ENCODE data around the gene UBE2N.

The UBE2N gene

GRCh38 chr12:93441617-93442410 is at the start of gene UBE2N:
Gene UBE2N (minus strand): TSS chr12:93441947. CDS start chr12:93441884, 63 bp downstream.
- no peaks in the 10 kb centered on the region for H3K9me3 ChIP-seq (ENCODE audit: control insufficient read depth, low read depth, low read length)
- H3K27ac ChIP-seq (ENCODE audit: low read length) = peak within 1 kb of the TSS; percentile 86
- H3K36me3 ChIP-seq (ENCODE audit: control insufficient read depth, low read depth, low read length) = no peaks in the 10 kb centered on the region
- H3K27me3 ChIP-seq (ENCODE audit: control insufficient read depth, insufficient read depth, low read length) = no peaks in the 10 kb centered on the region
- peak within 1 kb of the TSS; percentile 87 for H3K9ac ChIP-seq (ENCODE audit: low read length)
- peak within 1 kb of the TSS; percentile 88 for H3K4me3 ChIP-seq (ENCODE audit: low read length)
- H3K4me1 ChIP-seq (ENCODE audit: control insufficient read depth, low read depth, low read length) = peaks cover 18% of the 10 kb centered on the region

GRCh38 chr12:93484315-93484981 is 42.7 kb upstream of the UBE2N start:
- H3K9ac ChIP-seq (ENCODE audit: low read length) = no peak overlapping the region
- H3K4me3 ChIP-seq (ENCODE audit: low read length) = no peak overlapping the region
- H3K4me1 ChIP-seq (ENCODE audit: control insufficient read depth, low read depth, low read length) = no peaks in the 10 kb centered on the region
- no peaks in the 10 kb centered on the region for H3K27me3 ChIP-seq (ENCODE audit: control insufficient read depth, insufficient read depth, low read length)
- no peak overlapping the region for H3K27ac ChIP-seq (ENCODE audit: low read length)
- H3K9me3 ChIP-seq (ENCODE audit: control insufficient read depth, low read depth, low read length) = no peaks in the 10 kb centered on the region
- peaks cover 82% of the 10 kb centered on the region for H3K36me3 ChIP-seq (ENCODE audit: control insufficient read depth, low read depth, low read length)

GRCh38 chr12:93483151-93483807 is 41.5 kb upstream of the UBE2N start:
- H3K36me3 ChIP-seq (ENCODE audit: control insufficient read depth, low read depth, low read length) = peaks cover 80% of the 10 kb centered on the region
- H3K4me1 ChIP-seq (ENCODE audit: control insufficient read depth, low read depth, low read length) = no peaks in the 10 kb centered on the region
- no peak overlapping the region for H3K27ac ChIP-seq (ENCODE audit: low read length)
- H3K9ac ChIP-seq (ENCODE audit: low read length) = no peak overlapping the region
- no peak overlapping the region for H3K4me3 ChIP-seq (ENCODE audit: low read length)
- no peaks in the 10 kb centered on the region for H3K27me3 ChIP-seq (ENCODE audit: control insufficient read depth, insufficient read depth, low read length)
- no peaks in the 10 kb centered on the region for H3K9me3 ChIP-seq (ENCODE audit: control insufficient read depth, low read depth, low read length)

GRCh38 chr12:93482721-93483120 is 41.0 kb upstream of the UBE2N start:
- H3K27ac ChIP-seq (ENCODE audit: low read length) = no peak overlapping the region
- H3K9me3 ChIP-seq (ENCODE audit: control insufficient read depth, low read depth, low read length) = no peaks in the 10 kb centered on the region
- peaks cover 80% of the 10 kb centered on the region for H3K36me3 ChIP-seq (ENCODE audit: control insufficient read depth, low read depth, low read length)
- no peak overlapping the region for H3K4me3 ChIP-seq (ENCODE audit: low read length)
- H3K4me1 ChIP-seq (ENCODE audit: control insufficient read depth, low read depth, low read length) = no peaks in the 10 kb centered on the region
- H3K27me3 ChIP-seq (ENCODE audit: control insufficient read depth, insufficient read depth, low read length) = no peaks in the 10 kb centered on the region
- no peak overlapping the region for H3K9ac ChIP-seq (ENCODE audit: low read length)

- Histone ChIP-seq H3K4me1 (ENCODE audit: control insufficient read depth, low read depth, low read length) (no peaks in the 10 kb centered on the region), H3K9ac (ENCODE audit: low read length) (no peak overlapping the region), H3K27me3 (ENCODE audit: control insufficient read depth, insufficient read depth, low read length) (no peaks in the 10 kb centered on the region), H3K27ac (ENCODE audit: low read length) (no peak overlapping the region), H3K9me3 (ENCODE audit: control insufficient read depth, low read depth, low read length) (no peaks in the 10 kb centered on the region), H3K4me3 (ENCODE audit: low read length) (no peak overlapping the region), H3K36me3 (ENCODE audit: control insufficient read depth, low read depth, low read length) (peaks cover 63% of the 10 kb centered on the region)
These were observed 34.8 kb upstream of the UBE2N start for GRCh38 chr12:93476555-93476954.

GRCh38 chr12:93469386-93469785 is 27.6 kb upstream of the UBE2N start:
- peaks cover 6% of the 10 kb centered on the region for H3K4me1 ChIP-seq (ENCODE audit: control insufficient read depth, low read depth, low read length)
- H3K9ac ChIP-seq (ENCODE audit: low read length) = no peak overlapping the region
- H3K27ac ChIP-seq (ENCODE audit: low read length) = no peak overlapping the region
- H3K9me3 ChIP-seq (ENCODE audit: control insufficient read depth, low read depth, low read length) = no peaks in the 10 kb centered on the region
- H3K36me3 ChIP-seq (ENCODE audit: control insufficient read depth, low read depth, low read length) = peaks cover 30% of the 10 kb centered on the region
- H3K27me3 ChIP-seq (ENCODE audit: control insufficient read depth, insufficient read depth, low read length) = no peaks in the 10 kb centered on the region
- no peak overlapping the region for H3K4me3 ChIP-seq (ENCODE audit: low read length)

GRCh38 chr12:93468008-93468371 is 26.2 kb upstream of the UBE2N start:
- Histone ChIP-seq H3K9me3 (ENCODE audit: control insufficient read depth, low read depth, low read length) (no peaks in the 10 kb centered on the region), H3K27me3 (ENCODE audit: control insufficient read depth, insufficient read depth, low read length) (no peaks in the 10 kb centered on the region), H3K4me3 (ENCODE audit: low read length) (peak overlapping the region; percentile 100), H3K4me1 (ENCODE audit: control insufficient read depth, low read depth, low read length) (peaks cover 6% of the 10 kb centered on the region), H3K36me3 (ENCODE audit: control insufficient read depth, low read depth, low read length) (peaks cover 23% of the 10 kb centered on the region), H3K27ac (ENCODE audit: low read length) (peak overlapping the region; percentile 98), H3K9ac (ENCODE audit: low read length) (peak overlapping the region; percentile 99)

GRCh38 chr12:93467351-93468007 is 25.7 kb upstream of the UBE2N start, which contains the start of gene MRPL42:
Gene MRPL42 (plus strand): TSS chr12:93467514. CDS start chr12:93469286, 1,772 bp downstream.
- peak within 1 kb of the TSS; percentile 99 for H3K9ac ChIP-seq (ENCODE audit: low read length)
- H3K4me3 ChIP-seq (ENCODE audit: low read length) = peak within 1 kb of the TSS; percentile 100
- peaks cover 6% of the 10 kb centered on the region for H3K4me1 ChIP-seq (ENCODE audit: control insufficient read depth, low read depth, low read length)
- peaks cover 20% of the 10 kb centered on the region for H3K36me3 ChIP-seq (ENCODE audit: control insufficient read depth, low read depth, low read length)
- peak within 1 kb of the TSS; percentile 98 for H3K27ac ChIP-seq (ENCODE audit: low read length)
- H3K9me3 ChIP-seq (ENCODE audit: control insufficient read depth, low read depth, low read length) = no peaks in the 10 kb centered on the region
- no peaks in the 10 kb centered on the region for H3K27me3 ChIP-seq (ENCODE audit: control insufficient read depth, insufficient read depth, low read length)

GRCh38 chr12:93466625-93467350 is 25.0 kb upstream of the UBE2N start:
- H3K27ac ChIP-seq (ENCODE audit: low read length) = no peak overlapping the region
- peaks cover 6% of the 10 kb centered on the region for H3K4me1 ChIP-seq (ENCODE audit: control insufficient read depth, low read depth, low read length)
- peak overlapping the region; percentile 100 for H3K4me3 ChIP-seq (ENCODE audit: low read length)
- H3K36me3 ChIP-seq (ENCODE audit: control insufficient read depth, low read depth, low read length) = peaks cover 16% of the 10 kb centered on the region
- H3K9ac ChIP-seq (ENCODE audit: low read length) = peak overlapping the region; percentile 99
- no peaks in the 10 kb centered on the region for H3K9me3 ChIP-seq (ENCODE audit: control insufficient read depth, low read depth, low read length)
- no peaks in the 10 kb centered on the region for H3K27me3 ChIP-seq (ENCODE audit: control insufficient read depth, insufficient read depth, low read length)

- H3K9ac ChIP-seq (ENCODE audit: low read length) = no peak overlapping the region
- H3K4me1 ChIP-seq (ENCODE audit: control insufficient read depth, low read depth, low read length) = peaks cover 6% of the 10 kb centered on the region
- no peaks in the 10 kb centered on the region for H3K27me3 ChIP-seq (ENCODE audit: control insufficient read depth, insufficient read depth, low read length)
- peaks cover 15% of the 10 kb centered on the region for H3K36me3 ChIP-seq (ENCODE audit: control insufficient read depth, low read depth, low read length)
- no peak overlapping the region for H3K4me3 ChIP-seq (ENCODE audit: low read length)
- H3K27ac ChIP-seq (ENCODE audit: low read length) = no peak overlapping the region
- H3K9me3 ChIP-seq (ENCODE audit: control insufficient read depth, low read depth, low read length) = no peaks in the 10 kb centered on the region
These were observed 24.1 kb upstream of the UBE2N start for GRCh38 chr12:93465841-93466240.

- Histone ChIP-seq H3K9ac (ENCODE audit: low read length) (no peak overlapping the region), H3K4me3 (ENCODE audit: low read length) (no peak overlapping the region), H3K36me3 (ENCODE audit: control insufficient read depth, low read depth, low read length) (no peaks in the 10 kb centered on the region), H3K9me3 (ENCODE audit: control insufficient read depth, low read depth, low read length) (no peaks in the 10 kb centered on the region), H3K4me1 (ENCODE audit: control insufficient read depth, low read depth, low read length) (no peaks in the 10 kb centered on the region), H3K27ac (ENCODE audit: low read length) (no peak overlapping the region), H3K27me3 (ENCODE audit: control insufficient read depth, insufficient read depth, low read length) (no peaks in the 10 kb centered on the region)
These were observed 19.8 kb upstream of the UBE2N start for GRCh38 chr12:93461503-93461902.
